Raji (cell line): Measurements from ENCODE around the gene RANBP10.

Source experiments
- POLR2A ChIP-seq: IDR thresholded peaks from 2 replicates; pipeline ENCODE4 v1.6.1; 2011; ENCODE audit warnings: low read depth, low read length, control low read depth; ENCODE audit not compliant: insufficient read depth

Gene RANBP10

GRCh38 chr16:67803894-67804293 is 2.5 kb downstream of the RANBP10 start:
- no peak for TF ChIP-seq POLR2A

GRCh38 chr16:67801883-67802282 is 4.5 kb downstream of the RANBP10 start:
- TF ChIP-seq POLR2A, result no peak

GRCh38 chr16:67801241-67801640 is 5.1 kb downstream of the RANBP10 start:
- no peak for TF ChIP-seq POLR2A

- no peak for TF ChIP-seq POLR2A
Measured at GRCh38 chr16:67800338-67800926, 5.9 kb downstream of the RANBP10 start.

- TF ChIP-seq POLR2A, result no peak
Measured at GRCh38 chr16:67796099-67796718, 10.2 kb downstream of the RANBP10 start.

GRCh38 chr16:67790071-67790470 is 16.3 kb downstream of the RANBP10 start:
- no peak for TF ChIP-seq POLR2A

- TF ChIP-seq POLR2A, result no peak
Measured at GRCh38 chr16:67786491-67786890, 19.9 kb downstream of the RANBP10 start.

- no peak for TF ChIP-seq POLR2A
Measured at GRCh38 chr16:67783353-67783725, 23.0 kb downstream of the RANBP10 start.

- TF ChIP-seq POLR2A, result no peak
Measured at GRCh38 chr16:67782567-67783352, 23.6 kb downstream of the RANBP10 start.

- no peak for TF ChIP-seq POLR2A
Measured at GRCh38 chr16:67781565-67781921, 24.8 kb downstream of the RANBP10 start.

- no peak for TF ChIP-seq POLR2A
Measured at GRCh38 chr16:67780847-67781564, 25.4 kb downstream of the RANBP10 start.

GRCh38 chr16:67779256-67780014 is 26.9 kb downstream of the RANBP10 start:
- TF ChIP-seq POLR2A, result no peak

GRCh38 chr16:67775273-67775672 is 31.1 kb downstream of the RANBP10 start:
- no peak for TF ChIP-seq POLR2A

GRCh38 chr16:67774457-67774853 is 31.9 kb downstream of the RANBP10 start:
- TF ChIP-seq POLR2A, result no peak
